SJCRH30 (cell line): ENCODE data around the gene SLC8A1. TPM values are rescaled to one million over a fixed set of nuclear protein-coding genes. Genes with fewer than 3 reads are reported as not detected.

Experiments
- DNase-seq, 2 experiments: peaks; one replicate each; pipeline ENCODE4 v3.0.0-alpha.2; 2015 to 2020
- H3K27ac ChIP-seq: fragments of 250-450 bp; sonication (Bioruptor Pico); 2 replicates; pipeline ENCODE4 v1.5.1; 2020; ENCODE audit warnings: mild to moderate bottlenecking, moderate library complexity
- H3K27me3 ChIP-seq: fragments of 250-450 bp; sonication (Bioruptor Pico); 2 replicates; pipeline ENCODE4 v1.5.1; 2020; ENCODE audit warnings: mild to moderate bottlenecking, moderate library complexity
- H3K36me3 ChIP-seq: fragments of 250-450 bp; sonication (Bioruptor Pico); 2 replicates; pipeline ENCODE4 v1.5.1; 2020; ENCODE audit warnings: mild to moderate bottlenecking, moderate library complexity
- H3K4me1 ChIP-seq: fragments of 250-450 bp; sonication (Bioruptor Pico); 2 replicates; pipeline ENCODE4 v1.5.1; 2020; ENCODE audit warnings: mild to moderate bottlenecking, moderate library complexity
- H3K4me3 ChIP-seq: fragments of 250-450 bp; sonication (Bioruptor Pico); 2 replicates; pipeline ENCODE4 v1.5.1; 2020; ENCODE audit warnings: mild to moderate bottlenecking, moderate library complexity
- H3K9me3 ChIP-seq: fragments of 250-450 bp; sonication (Bioruptor Pico); replicated peaks from 2 replicates; pipeline ENCODE4 v1.5.1; 2020; ENCODE audit warnings: mild to moderate bottlenecking, moderate library complexity
- total RNA-seq: library from RNA; depleted of rRNA; stranded (reverse); fragments of >200 nt; shearing (Covaris generic); gene quantifications from 2 replicates; pipeline ENCODE4 v1.2.3, GENCODE V29; 2014

SLC8A1 gene
- total RNA-seq, 1 experiment from 2014 or later: 27.1 TPM

- no peak overlapping the region for H3K4me3 ChIP-seq
- no peaks in the 10 kb centered on the region for H3K27me3 ChIP-seq
- H3K27ac ChIP-seq: no peak overlapping the region
These were observed 164.1 kb downstream of the SLC8A1 start for GRCh38 chr2:40287773-40288172.

GRCh38 chr2:40287195-40287594 is 164.7 kb downstream of the SLC8A1 start:
- DNase-seq: peak; percentile 17 to 57
- H3K9me3 ChIP-seq: no peaks in the 10 kb centered on the region
- H3K27ac ChIP-seq: no peak overlapping the region
- H3K27me3 ChIP-seq: no peaks in the 10 kb centered on the region
- peaks cover 15% of the 10 kb centered on the region for H3K4me1 ChIP-seq
- no peaks in the 10 kb centered on the region for H3K36me3 ChIP-seq
- no peak overlapping the region for H3K4me3 ChIP-seq

More at GRCh38 chr2:40287773-40288172, 164.1 kb downstream of the SLC8A1 start:
- H3K9me3 ChIP-seq: no peaks in the 10 kb centered on the region
- no peaks in the 10 kb centered on the region for H3K36me3 ChIP-seq
- DNase-seq: no peak
- H3K4me1 ChIP-seq: peaks cover 21% of the 10 kb centered on the region

GRCh38 chr2:40286721-40287120 is 165.2 kb downstream of the SLC8A1 start:
- Histone ChIP-seq H3K9me3 (no peaks in the 10 kb centered on the region), H3K27ac (no peak overlapping the region), H3K4me1 (peaks cover 13% of the 10 kb centered on the region), H3K27me3 (no peaks in the 10 kb centered on the region), H3K36me3 (no peaks in the 10 kb centered on the region), H3K4me3 (no peak overlapping the region)
- DNase-seq: no peak

GRCh38 chr2:40285391-40285790 is 166.5 kb downstream of the SLC8A1 start:
- H3K4me1 ChIP-seq: peaks cover 26% of the 10 kb centered on the region
- DNase-seq: no peak

GRCh38 chr2:40284797-40285196 is 167.1 kb downstream of the SLC8A1 start:
- DNase-seq: no peak
- H3K4me1 ChIP-seq: peaks cover 31% of the 10 kb centered on the region
- no peaks in the 10 kb centered on the region for H3K27me3 ChIP-seq
- no peaks in the 10 kb centered on the region for H3K36me3 ChIP-seq
- no peak overlapping the region for H3K27ac ChIP-seq
- no peak overlapping the region for H3K4me3 ChIP-seq
- no peaks in the 10 kb centered on the region for H3K9me3 ChIP-seq

More at GRCh38 chr2:40285391-40285790, 166.5 kb downstream of the SLC8A1 start:
- Histone ChIP-seq H3K9me3 (no peaks in the 10 kb centered on the region), H3K36me3 (no peaks in the 10 kb centered on the region), H3K27me3 (no peaks in the 10 kb centered on the region), H3K27ac (no peak overlapping the region), H3K4me3 (no peak overlapping the region)

- Histone ChIP-seq H3K27me3 (no peaks in the 10 kb centered on the region), H3K36me3 (no peaks in the 10 kb centered on the region), H3K4me1 (peaks cover 46% of the 10 kb centered on the region), H3K27ac (no peak overlapping the region), H3K9me3 (no peaks in the 10 kb centered on the region), H3K4me3 (no peak overlapping the region)
- DNase-seq: no peak
These were observed 168.6 kb downstream of the SLC8A1 start for GRCh38 chr2:40283111-40283909.

GRCh38 chr2:40282428-40282827 is 169.5 kb downstream of the SLC8A1 start:
- H3K27ac ChIP-seq: no peak overlapping the region
- H3K4me1 ChIP-seq: peaks cover 46% of the 10 kb centered on the region
- H3K4me3 ChIP-seq: no peak overlapping the region
- no peaks in the 10 kb centered on the region for H3K9me3 ChIP-seq
- DNase-seq: no peak
- no peaks in the 10 kb centered on the region for H3K36me3 ChIP-seq
- H3K27me3 ChIP-seq: no peaks in the 10 kb centered on the region

GRCh38 chr2:40281021-40281940 is 170.6 kb downstream of the SLC8A1 start:
- Histone ChIP-seq H3K9me3 (no peaks in the 10 kb centered on the region), H3K36me3 (no peaks in the 10 kb centered on the region), H3K4me3 (no peak overlapping the region), H3K27ac (peak overlapping the region; percentile 7; the same call in 1 of the 2 replicates), H3K27me3 (no peaks in the 10 kb centered on the region), H3K4me1 (peaks cover 38% of the 10 kb centered on the region)
- peak; percentile 40 to 64 for DNase-seq

GRCh38 chr2:40279482-40279881 is 172.4 kb downstream of the SLC8A1 start:
- no peak for DNase-seq
- H3K9me3 ChIP-seq: no peaks in the 10 kb centered on the region
- peak overlapping the region; percentile 22 for H3K4me3 ChIP-seq
- no peaks in the 10 kb centered on the region for H3K36me3 ChIP-seq
- H3K4me1 ChIP-seq: peaks cover 38% of the 10 kb centered on the region
- peak overlapping the region; percentile 87 for H3K27ac ChIP-seq
- no peaks in the 10 kb centered on the region for H3K27me3 ChIP-seq

- no peaks in the 10 kb centered on the region for H3K9me3 ChIP-seq
- DNase-seq: peak; percentile 86 to 96
- H3K36me3 ChIP-seq: no peaks in the 10 kb centered on the region
- H3K27me3 ChIP-seq: no peaks in the 10 kb centered on the region
- peak overlapping the region; percentile 87 for H3K27ac ChIP-seq
- peaks cover 38% of the 10 kb centered on the region for H3K4me1 ChIP-seq
- peak overlapping the region; percentile 22 for H3K4me3 ChIP-seq
These were observed 172.9 kb downstream of the SLC8A1 start for GRCh38 chr2:40279001-40279400.

GRCh38 chr2:40276076-40276475 is 175.8 kb downstream of the SLC8A1 start:
- Histone ChIP-seq H3K36me3 (no peaks in the 10 kb centered on the region), H3K4me1 (peaks cover 27% of the 10 kb centered on the region), H3K27ac (no peak overlapping the region), H3K4me3 (no peak overlapping the region), H3K27me3 (no peaks in the 10 kb centered on the region), H3K9me3 (no peaks in the 10 kb centered on the region)
- no peak for DNase-seq

- Histone ChIP-seq H3K27ac (no peak overlapping the region), H3K4me1 (peaks cover 10% of the 10 kb centered on the region), H3K4me3 (no peak overlapping the region), H3K27me3 (no peaks in the 10 kb centered on the region), H3K36me3 (no peaks in the 10 kb centered on the region), H3K9me3 (no peaks in the 10 kb centered on the region)
- no peak for DNase-seq
These were observed 177.6 kb downstream of the SLC8A1 start for GRCh38 chr2:40274270-40274669.

- H3K27ac ChIP-seq: no peak overlapping the region
- H3K27me3 ChIP-seq: no peaks in the 10 kb centered on the region
- no peak for DNase-seq
- no peaks in the 10 kb centered on the region for H3K36me3 ChIP-seq
- no peak overlapping the region for H3K4me3 ChIP-seq
- peaks cover 4% of the 10 kb centered on the region for H3K4me1 ChIP-seq
- H3K9me3 ChIP-seq: no peaks in the 10 kb centered on the region
These were observed 178.1 kb downstream of the SLC8A1 start for GRCh38 chr2:40273734-40274182.

GRCh38 chr2:40271094-40271493 is 180.8 kb downstream of the SLC8A1 start:
- DNase-seq: no peak
- H3K4me3 ChIP-seq: no peak overlapping the region
- no peaks in the 10 kb centered on the region; the same call in 1 of the 2 replicates for H3K4me1 ChIP-seq
- H3K27me3 ChIP-seq: no peaks in the 10 kb centered on the region
- H3K36me3 ChIP-seq: no peaks in the 10 kb centered on the region
- no peaks in the 10 kb centered on the region; the same call in 1 of the 2 replicates for H3K9me3 ChIP-seq
- no peak overlapping the region for H3K27ac ChIP-seq

GRCh38 chr2:40270372-40270771 is 181.5 kb downstream of the SLC8A1 start:
- Histone ChIP-seq H3K4me1 (no peaks in the 10 kb centered on the region; the same call in 1 of the 2 replicates), H3K27ac (no peak overlapping the region), H3K4me3 (no peak overlapping the region), H3K36me3 (no peaks in the 10 kb centered on the region), H3K27me3 (no peaks in the 10 kb centered on the region), H3K9me3 (no peaks in the 10 kb centered on the region; the same call in 1 of the 2 replicates)
- DNase-seq: no peak
